ENCODE measurements around the gene TMUB1. TPM values are rescaled to one million over a fixed set of nuclear protein-coding genes. Genes with fewer than 3 reads are reported as not detected.

TMUB1 gene
- total RNA-seq, 1 experiment from 2014 or later, result 43.8 TPM

GRCh38 chr7:151071032-151071866 lies 12.0 kb downstream of the TMUB1 start:
- Histone ChIP-seq H3K4me1 (ENCODE audit: insufficient read depth, low read length, poor library complexity, severe bottlenecking) (no peaks in the 10 kb centered on the region), H3K27me3 (replicated peaks; ENCODE audit: insufficient read depth, low read depth, low read length, poor library complexity) (no peaks in the 10 kb centered on the region)

DNA sequence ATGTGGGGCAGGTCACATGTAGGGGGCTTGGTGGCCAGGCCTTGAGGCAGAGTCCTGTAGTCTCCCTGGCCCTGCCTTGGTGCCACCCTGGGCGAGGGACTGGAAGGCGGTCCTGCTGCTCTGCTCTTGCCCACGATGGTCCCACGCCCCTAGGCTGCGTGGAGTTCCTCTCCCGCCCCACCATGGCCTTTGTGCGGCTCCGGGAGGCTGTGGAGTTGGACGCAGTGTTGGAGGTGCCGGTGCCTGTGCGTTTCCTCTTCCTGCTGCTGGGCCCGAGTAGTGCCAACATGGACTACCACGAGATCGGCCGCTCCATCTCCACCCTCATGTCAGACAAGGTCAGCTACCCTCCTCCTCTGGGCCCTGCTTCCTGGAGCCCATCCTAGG lies 12.7 kb downstream of the TMUB1 start:
- Histone ChIP-seq H3K9me3 (ENCODE audit: low read depth, low read length, poor library complexity, severe bottlenecking) (no peaks in the 10 kb centered on the region), H3K4me1 (ENCODE audit: insufficient read depth, low read length, poor library complexity, severe bottlenecking) (no peaks in the 10 kb centered on the region), H3K4me3 (ENCODE audit: low read depth, low read length, poor library complexity, severe bottlenecking) (no peak overlapping the region), H3K27me3 (replicated peaks; ENCODE audit: insufficient read depth, low read depth, low read length, poor library complexity) (no peaks in the 10 kb centered on the region), H3K36me3 (ENCODE audit: insufficient read depth, low read length, poor library complexity, severe bottlenecking) (peaks cover 83% of the 10 kb centered on the region), H3K27ac (ENCODE audit: low read depth, low read length, poor library complexity, severe bottlenecking) (no peak overlapping the region)
- no peak for DNase-seq (ENCODE audit: low spot score)
- CTCF ChIA-PET, result interaction anchor here (0.6 kb wide), 1 partner anchor 53 kb away, joined by 3 read pairs; no protein-coding TSS in a partner anchor
- intact Hi-C loops (cut with micrococcal nuclease; ENCODE audit: unreplicated experiment), result no loop called here
- BruUV-seq (replicated peaks), result no TSS peak
- no peak for TF ChIP-seq EZH2 (IDR thresholded peaks at IDR 0.05; ENCODE audit: borderline replicate concordance, low read depth, low read length, poor library complexity, severe bottlenecking)
- TF ChIP-seq, protein P1, sequence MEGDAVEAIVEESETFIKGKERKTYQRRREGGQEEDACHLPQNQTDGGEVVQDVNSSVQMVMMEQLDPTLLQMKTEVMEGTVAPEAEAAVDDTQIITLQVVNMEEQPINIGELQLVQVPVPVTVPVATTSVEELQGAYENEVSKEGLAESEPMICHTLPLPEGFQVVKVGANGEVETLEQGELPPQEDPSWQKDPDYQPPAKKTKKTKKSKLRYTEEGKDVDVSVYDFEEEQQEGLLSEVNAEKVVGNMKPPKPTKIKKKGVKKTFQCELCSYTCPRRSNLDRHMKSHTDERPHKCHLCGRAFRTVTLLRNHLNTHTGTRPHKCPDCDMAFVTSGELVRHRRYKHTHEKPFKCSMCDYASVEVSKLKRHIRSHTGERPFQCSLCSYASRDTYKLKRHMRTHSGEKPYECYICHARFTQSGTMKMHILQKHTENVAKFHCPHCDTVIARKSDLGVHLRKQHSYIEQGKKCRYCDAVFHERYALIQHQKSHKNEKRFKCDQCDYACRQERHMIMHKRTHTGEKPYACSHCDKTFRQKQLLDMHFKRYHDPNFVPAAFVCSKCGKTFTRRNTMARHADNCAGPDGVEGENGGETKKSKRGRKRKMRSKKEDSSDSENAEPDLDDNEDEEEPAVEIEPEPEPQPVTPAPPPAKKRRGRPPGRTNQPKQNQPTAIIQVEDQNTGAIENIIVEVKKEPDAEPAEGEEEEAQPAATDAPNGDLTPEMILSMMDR (conservative IDR thresholded peaks at IDR 0.05; ENCODE audit: low read depth, low read length), result no peak
- POLR2A ChIA-PET (ENCODE audit: low non-redundant PET), result interaction anchor here (0.6 kb wide), 1 partner anchor 1076 kb away, joined by 3 read pairs; no protein-coding TSS in a partner anchor

More at GRCh38 chr7:151071032-151071866, 12.0 kb downstream of the TMUB1 start:
- Histone ChIP-seq H3K27ac (ENCODE audit: low read depth, low read length, poor library complexity, severe bottlenecking) (no peak overlapping the region), H3K4me3 (ENCODE audit: low read depth, low read length, poor library complexity, severe bottlenecking) (no peak overlapping the region), H3K9me3 (ENCODE audit: low read depth, low read length, poor library complexity, severe bottlenecking) (no peaks in the 10 kb centered on the region), H3K36me3 (ENCODE audit: insufficient read depth, low read length, poor library complexity, severe bottlenecking) (peaks cover 84% of the 10 kb centered on the region)
- intact Hi-C loops (cut with micrococcal nuclease; ENCODE audit: unreplicated experiment), result no loop called here
- DNase-seq (ENCODE audit: low spot score), result no peak
- no TSS peak for BruUV-seq (replicated peaks)
- ChIA-PET POLR2A (ENCODE audit: low non-redundant PET) (interaction anchor here (0.5 kb wide), 1 partner anchor 158 kb away, joined by 5 read pairs; no protein-coding TSS in a partner anchor), CTCF (interaction anchor here (0.6 kb wide), 1 partner anchor 54 kb away, joined by 3 read pairs; no protein-coding TSS in a partner anchor)
- TF ChIP-seq, protein P1 (conservative IDR thresholded peaks at IDR 0.05; ENCODE audit: low read depth, low read length), result no peak
- TF ChIP-seq EZH2 (IDR thresholded peaks at IDR 0.05; ENCODE audit: borderline replicate concordance, low read depth, low read length, poor library complexity, severe bottlenecking), result no peak

GRCh38 chr7:151069841-151070573 lies 13.3 kb downstream of the TMUB1 start:
- Histone ChIP-seq H3K4me1 (ENCODE audit: insufficient read depth, low read length, poor library complexity, severe bottlenecking) (no peaks in the 10 kb centered on the region), H3K9me3 (ENCODE audit: low read depth, low read length, poor library complexity, severe bottlenecking) (no peaks in the 10 kb centered on the region), H3K4me3 (ENCODE audit: low read depth, low read length, poor library complexity, severe bottlenecking) (no peak overlapping the region), H3K36me3 (ENCODE audit: insufficient read depth, low read length, poor library complexity, severe bottlenecking) (peaks cover 78% of the 10 kb centered on the region), H3K27me3 (replicated peaks; ENCODE audit: insufficient read depth, low read depth, low read length, poor library complexity) (no peaks in the 10 kb centered on the region), H3K27ac (ENCODE audit: low read depth, low read length, poor library complexity, severe bottlenecking) (no peak overlapping the region)
- intact Hi-C loops (cut with micrococcal nuclease; ENCODE audit: unreplicated experiment), result no loop called here
- CTCF ChIA-PET, result no interaction called here
- TF ChIP-seq, protein P1 (conservative IDR thresholded peaks at IDR 0.05; ENCODE audit: low read depth, low read length), result no peak
- no peak for TF ChIP-seq EZH2 (IDR thresholded peaks at IDR 0.05; ENCODE audit: borderline replicate concordance, low read depth, low read length, poor library complexity, severe bottlenecking)
- POLR2A ChIA-PET (ENCODE audit: low non-redundant PET), result interaction anchor here (0.6 kb wide), 1 partner anchor 1077 kb away, joined by 3 read pairs; no protein-coding TSS in a partner anchor
- no peak for DNase-seq (ENCODE audit: low spot score)
- no TSS peak for BruUV-seq (replicated peaks)
